T-helper 22 cell (primary cell): ENCODE measurements around the gene ILRUN.
A peak's percentile ranks its signal among the peaks of the same experiment; 100 is the strongest.
"Not testable (repeated sequence)": the region's sequence is repeated elsewhere in the genome, so short reads cannot be mapped to it uniquely, and the experiment has no call there.

Source experiments
- DNase-seq: peaks from one replicate; pipeline ENCODE4 v3.0.0-alpha.2; 2020; ENCODE audit warnings: low read depth

The ILRUN gene

GRCh38 chr6:34696739-34697543, at the start of gene ILRUN:
TSS of gene ILRUN (minus strand) at chr6:34696767. CDS start at chr6:34696603, 164 bp downstream.
- peak; percentile 92 for DNase-seq

DNA sequence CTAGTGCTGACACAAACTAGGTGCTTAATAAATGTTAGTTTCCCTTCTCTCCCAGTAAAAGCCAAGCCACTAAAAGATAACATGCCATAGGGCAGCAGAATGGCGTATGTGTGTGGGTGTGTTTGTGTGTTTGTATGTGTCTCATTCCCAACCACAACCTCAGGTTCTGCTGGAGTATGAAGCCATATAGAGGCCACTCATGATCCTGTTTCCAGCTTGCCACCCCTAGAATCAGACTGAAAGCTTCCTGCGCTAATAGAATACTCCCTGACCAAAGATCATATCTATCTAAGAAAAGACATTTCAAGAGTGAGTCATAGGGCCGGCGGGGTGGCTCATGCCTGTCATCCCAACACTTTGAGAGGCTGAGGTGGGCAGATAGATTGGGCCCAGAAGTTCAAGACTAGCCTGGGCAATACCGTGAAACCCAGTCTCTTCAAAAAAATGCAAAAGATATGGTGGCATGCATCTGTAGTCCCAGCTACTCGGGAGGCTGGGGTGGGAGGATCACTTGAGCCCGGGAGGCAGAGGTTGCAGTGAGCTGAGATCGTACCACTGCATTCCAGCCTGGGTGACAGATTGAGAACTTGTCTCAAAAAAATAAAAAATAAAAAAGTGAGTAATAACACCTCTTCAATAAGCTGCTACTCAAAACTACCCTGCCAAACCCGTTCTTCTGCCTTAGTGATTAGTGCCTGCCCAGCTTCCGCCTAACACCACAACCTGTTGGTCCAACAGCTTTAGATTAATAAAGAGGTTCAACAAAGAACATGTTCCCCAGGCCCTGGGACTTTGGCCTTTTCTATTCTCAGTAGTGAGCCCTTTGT, 48.9 kb upstream of the ILRUN start:
- DNase-seq = no peak

DNA sequence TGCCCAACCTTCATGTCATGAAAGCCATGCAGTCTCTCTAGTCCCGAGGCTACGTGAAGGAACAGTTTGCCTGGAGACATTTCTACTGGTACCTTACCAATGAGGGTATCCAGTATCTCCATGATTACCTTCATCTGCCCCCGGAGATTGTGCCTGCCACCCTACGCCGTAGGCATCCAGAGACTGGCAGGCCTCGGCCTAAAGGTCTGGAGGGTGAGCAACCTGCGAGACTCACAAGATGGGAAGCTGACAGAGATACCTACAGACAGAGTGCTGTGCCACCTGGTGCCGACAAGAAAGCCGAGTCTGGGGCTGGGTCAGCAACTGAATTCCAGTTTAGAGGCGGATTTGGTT, 47.7 kb upstream of the ILRUN start:
- DNase-seq = not testable (repeated sequence)

GRCh38 chr6:34743625-34744293, 47.2 kb upstream of the ILRUN start:
- DNase-seq = no peak

DNA sequence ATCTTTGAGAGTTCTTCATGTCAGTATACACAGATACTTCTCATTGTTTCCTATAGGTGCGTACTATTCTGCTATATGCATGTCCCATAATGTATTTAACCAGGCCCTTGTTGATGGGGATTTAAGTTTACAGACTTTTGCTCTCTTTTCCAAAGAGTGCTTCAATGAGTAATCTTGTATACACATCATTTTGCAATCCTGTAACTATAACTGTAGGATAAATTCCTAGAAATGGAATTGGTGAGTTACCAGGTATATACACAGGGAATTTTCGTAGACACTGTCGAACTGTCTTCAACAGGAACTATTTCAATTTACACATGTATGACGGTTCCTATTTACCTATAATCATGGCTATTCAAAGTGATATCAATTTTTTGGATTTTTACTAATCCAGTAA, 45.5 kb upstream of the ILRUN start:
- no peak for DNase-seq

- DNase-seq = no peak
Observed at GRCh38 chr6:34736823-34737222, 40.3 kb upstream of the ILRUN start.

DNA sequence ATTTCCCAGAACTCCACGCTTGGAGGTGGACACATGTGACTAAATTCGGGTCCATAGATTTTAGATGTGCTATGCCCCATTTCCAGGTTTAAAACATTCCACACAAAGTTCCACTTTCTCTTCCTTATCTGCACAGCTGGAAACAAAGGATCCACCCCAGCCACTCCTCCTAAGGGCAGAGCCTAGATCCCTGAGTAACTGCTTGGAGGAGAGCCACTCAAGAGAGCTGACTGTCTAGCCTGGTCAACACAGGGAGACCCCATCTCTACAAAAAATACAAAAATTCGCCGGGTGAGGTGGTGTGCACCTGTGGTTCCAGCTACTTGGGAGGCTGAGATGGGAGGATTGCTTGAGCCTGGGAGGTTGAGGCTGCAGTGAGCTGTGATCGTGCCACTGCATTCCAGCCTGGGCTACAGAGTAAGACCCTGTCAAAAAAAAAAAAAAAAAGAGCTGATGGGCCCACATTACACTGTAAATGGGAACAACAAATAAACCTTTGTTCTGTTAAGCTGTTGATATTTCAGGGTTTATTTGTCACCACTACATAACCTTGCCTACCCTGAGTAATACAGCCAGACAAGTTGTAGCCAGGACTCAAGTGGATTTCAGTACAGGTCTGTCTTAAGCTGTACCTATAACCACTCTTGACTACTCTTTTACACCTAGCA, 35.0 kb upstream of the ILRUN start:
- DNase-seq = no peak

DNA sequence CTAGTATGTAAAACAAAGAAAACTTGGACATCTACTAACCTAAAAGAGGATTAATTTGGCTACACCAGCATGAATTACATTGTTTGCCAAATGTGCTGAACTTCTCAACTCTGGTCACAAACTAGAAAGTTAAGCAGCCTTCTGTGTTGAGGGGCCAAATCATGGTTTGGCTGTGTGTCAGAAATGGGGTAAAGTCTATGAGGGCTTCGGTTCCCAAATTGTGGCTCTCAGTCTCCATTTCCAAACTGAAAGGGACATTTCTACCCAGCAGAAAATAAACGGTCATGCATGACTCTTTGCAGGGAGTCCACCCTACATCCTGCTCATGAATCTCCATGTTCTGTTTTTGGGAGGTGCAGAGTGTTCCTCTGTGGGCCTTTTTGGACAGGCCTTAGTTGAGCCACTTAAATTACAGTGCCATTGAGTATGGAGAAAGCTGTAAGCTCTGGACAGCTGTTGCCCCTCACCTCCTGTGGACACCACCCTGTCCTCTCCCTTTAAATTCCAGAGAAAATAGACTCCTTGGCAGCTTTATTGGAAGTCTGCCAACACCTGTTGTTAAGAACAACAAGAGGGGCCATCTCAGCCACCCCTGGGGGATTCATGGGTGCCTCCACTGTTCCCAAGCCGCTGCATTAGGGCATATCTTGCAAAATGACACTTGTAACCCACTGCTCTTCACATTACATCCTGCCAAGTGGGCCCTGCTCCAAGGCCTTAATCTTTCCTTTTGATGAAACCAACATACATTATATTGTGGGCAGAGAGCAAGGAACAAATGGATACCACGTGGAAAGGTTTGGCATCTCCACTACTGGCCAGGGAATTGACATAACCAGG, 33.3 kb upstream of the ILRUN start:
- no peak for DNase-seq

GRCh38 chr6:34726055-34726454, 29.5 kb upstream of the ILRUN start:
- DNase-seq = no peak

DNA sequence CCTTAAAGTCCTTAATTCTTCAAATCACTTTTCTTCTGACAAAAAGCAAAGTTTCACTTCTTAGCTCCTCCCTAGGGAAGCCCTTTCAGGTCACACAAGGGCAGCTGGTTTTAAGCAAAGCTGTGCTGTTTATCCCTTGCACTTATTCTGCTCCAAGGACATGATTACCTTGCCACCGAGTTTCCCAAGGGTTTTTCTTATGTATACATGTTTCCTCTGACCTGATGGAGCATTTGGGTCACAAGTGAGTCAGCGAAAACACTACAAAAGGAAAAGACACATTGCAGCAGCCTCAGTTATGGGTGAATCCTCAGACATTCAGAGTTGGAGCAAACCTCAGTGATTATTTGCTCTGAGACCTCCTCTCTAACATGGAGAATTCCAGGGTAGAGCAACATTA, 26.6 kb upstream of the ILRUN start:
- DNase-seq = no peak

DNA sequence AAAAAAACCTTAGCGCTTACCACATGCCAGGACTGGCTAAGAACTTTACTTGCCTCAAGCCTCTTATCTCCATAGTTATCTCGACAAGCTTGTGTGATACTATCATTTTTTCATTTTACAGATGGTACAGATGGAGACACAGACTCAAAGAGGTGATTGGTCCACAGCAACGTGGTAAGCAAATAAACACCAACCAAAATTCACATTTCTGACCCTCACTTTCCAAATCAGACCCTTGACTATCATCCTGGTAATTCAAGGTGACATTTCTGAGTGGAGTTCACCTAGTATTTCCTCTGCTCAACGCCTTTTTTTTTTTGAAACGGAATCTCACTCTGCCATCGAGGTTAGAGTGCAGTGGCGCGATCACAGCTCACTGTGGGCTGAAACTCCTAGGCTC, 25.9 kb upstream of the ILRUN start:
- DNase-seq = no peak

- DNase-seq = not testable (repeated sequence)
Observed at GRCh38 chr6:34720160-34720559, 23.6 kb upstream of the ILRUN start.

- DNase-seq = not testable (repeated sequence)
Observed at GRCh38 chr6:34719646-34720045, 23.1 kb upstream of the ILRUN start.

DNA sequence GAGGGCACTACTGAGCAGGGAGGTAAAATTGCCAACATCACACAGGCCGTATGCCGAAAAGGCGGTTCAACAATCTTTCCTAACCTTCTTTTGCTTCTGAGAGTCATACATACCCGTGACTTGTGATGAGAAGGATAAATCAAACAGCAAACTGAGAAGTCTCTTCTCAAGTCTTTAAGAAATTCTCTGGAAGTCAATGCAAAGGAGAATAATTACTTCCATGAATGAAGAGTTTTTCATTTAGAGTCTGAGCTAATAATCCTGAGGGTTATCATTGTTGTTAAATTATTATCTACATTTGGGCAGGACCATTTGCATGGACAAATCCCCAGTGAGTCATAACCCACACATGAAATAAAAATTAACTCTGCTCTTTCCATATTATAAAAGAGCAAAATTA, 22.4 kb upstream of the ILRUN start:
- DNase-seq = no peak

DNA sequence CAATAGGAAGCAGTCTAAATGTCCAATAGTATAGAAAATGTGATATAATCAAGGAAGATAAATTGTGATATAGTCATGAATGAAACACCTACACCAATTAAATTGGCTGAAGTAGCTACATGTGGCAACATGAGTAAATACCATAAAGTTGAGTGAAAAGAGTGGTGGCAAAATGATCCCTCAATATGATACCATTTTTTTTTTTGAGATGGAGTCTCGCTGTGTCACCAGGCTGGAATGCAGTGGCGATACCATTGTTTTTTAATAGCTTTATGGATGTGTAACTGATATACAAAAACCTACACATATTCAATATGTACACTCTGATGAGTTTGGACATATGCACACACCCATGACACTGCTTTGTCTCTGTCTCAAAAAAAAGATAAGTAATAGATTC, 20.9 kb upstream of the ILRUN start:
- DNase-seq = no peak

GRCh38 chr6:34714663-34715062, 18.1 kb upstream of the ILRUN start:
- DNase-seq = no peak

DNA sequence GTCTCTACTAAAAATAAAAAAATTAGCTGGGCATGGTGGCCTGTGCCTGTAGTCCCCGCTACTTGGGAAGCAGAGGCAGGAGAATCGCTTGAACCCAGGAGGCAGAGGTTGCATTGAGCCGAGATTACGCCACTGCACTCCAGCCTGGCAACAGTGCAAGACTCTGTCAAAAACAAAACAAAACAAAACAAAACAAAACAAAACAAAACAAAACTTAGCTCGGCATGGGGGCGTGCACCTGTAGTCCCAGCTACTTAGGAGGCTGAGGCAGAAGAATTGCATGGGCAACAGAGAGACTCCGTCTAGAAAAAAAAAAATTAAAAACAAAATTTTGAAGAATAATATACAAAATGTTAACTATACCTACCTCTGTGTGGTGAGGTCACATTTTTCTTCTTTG, 16.3 kb upstream of the ILRUN start:
- DNase-seq = not testable (repeated sequence)

DNA sequence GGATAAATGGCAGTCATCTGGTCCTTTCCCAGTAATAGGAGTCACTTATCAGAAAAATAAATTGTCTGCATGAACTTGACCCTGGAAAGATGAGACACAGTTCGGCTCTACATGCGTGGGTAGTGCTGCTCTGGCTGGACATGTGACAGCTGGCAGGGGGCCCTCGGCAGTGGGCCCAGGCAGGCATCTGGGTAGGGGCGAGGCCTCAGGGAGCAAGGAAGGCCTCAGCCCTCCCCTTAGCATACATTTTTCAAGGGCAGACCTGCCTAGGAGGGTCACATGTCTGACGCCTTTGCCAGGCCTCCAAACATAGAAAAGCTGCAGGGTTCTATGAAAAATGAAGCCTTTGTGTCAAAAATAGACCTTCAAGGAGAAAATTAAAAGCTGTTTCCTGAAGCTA, 12.8 kb upstream of the ILRUN start:
- DNase-seq = no peak

DNA sequence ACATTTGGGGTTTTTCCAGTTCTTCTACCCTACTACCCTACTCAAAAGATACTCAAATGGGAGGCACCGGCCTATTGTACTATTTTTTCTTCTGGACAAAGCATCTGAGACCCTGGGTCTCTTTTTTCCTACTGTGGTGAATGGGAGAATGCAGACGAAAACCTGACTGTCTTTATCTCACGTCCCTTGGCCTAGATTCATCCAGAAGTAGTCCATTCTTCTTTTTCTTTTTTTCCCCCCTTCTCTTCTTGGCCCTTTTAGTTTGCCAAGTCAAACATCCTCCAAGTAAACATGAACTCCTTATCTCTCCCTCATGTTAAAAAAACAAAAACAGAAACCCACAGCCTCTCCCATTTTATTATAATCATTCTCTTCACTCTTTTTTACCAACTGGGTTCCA, 8.7 kb upstream of the ILRUN start:
- no peak for DNase-seq

GRCh38 chr6:34701199-34701598, 4.6 kb upstream of the ILRUN start:
- no peak for DNase-seq

- no peak for DNase-seq
Observed at GRCh38 chr6:34697904-34698559, 1.5 kb upstream of the ILRUN start.
